Smooth muscle cell (in vitro differentiated cells): ENCODE data around the gene MAN2B2. TPM values are rescaled to one million over a fixed set of nuclear protein-coding genes. Genes with fewer than 3 reads are reported as not detected.

Experiments
- DNase-seq: peaks from one replicate; lab custom pipeline; 2025; ENCODE audit not compliant: unreplicated experiment; lab: John Stamatoyannopoulos, UW
- H2AFZ ChIP-seq: fragments of 200-600 bp; sonication (generic); 2 replicates; pipeline ENCODE4 v1.6.0; 2016; ENCODE audit warnings: antibody characterized with exemption, low read depth, mild to moderate bottlenecking
- H3F3A ChIP-seq: fragments of 200-600 bp; sonication (generic); 2 replicates; pipeline ENCODE4 v1.6.0; 2017; ENCODE audit warnings: antibody characterized with exemption, low read depth
- H3K27ac ChIP-seq: fragments of 200-600 bp; sonication (generic); 2 replicates; pipeline ENCODE4 v1.5.1; 2016; ENCODE audit warnings: low read depth, mild to moderate bottlenecking
- H3K27me3 ChIP-seq: fragments of 200-600 bp; sonication (generic); 2 replicates; pipeline ENCODE4 v1.6.1; 2016; ENCODE audit warnings: low read depth, mild to moderate bottlenecking
- H3K36me3 ChIP-seq: fragments of 200-600 bp; sonication (generic); 2 replicates; pipeline ENCODE4 v1.5.1; 2016; ENCODE audit warnings: low read depth
- H3K4me1 ChIP-seq: fragments of 200-600 bp; sonication (generic); 2 replicates; pipeline ENCODE4 v1.5.1; 2016; ENCODE audit warnings: low read depth
- H3K4me2 ChIP-seq: fragments of 200-600 bp; sonication (generic); 2 replicates; pipeline ENCODE4 v1.6.0; 2016; ENCODE audit warnings: mild to moderate bottlenecking
- H3K4me3 ChIP-seq: fragments of 200-600 bp; sonication (generic); 2 replicates; pipeline ENCODE4 v1.5.1; 2016; ENCODE audit warnings: mild to moderate bottlenecking
- H3K79me2 ChIP-seq: fragments of 200-600 bp; sonication (generic); 2 replicates; pipeline ENCODE4 v1.6.0; 2016; ENCODE audit warnings: low read depth, mild to moderate bottlenecking
- H3K9ac ChIP-seq: fragments of 200-600 bp; sonication (generic); 2 replicates; pipeline ENCODE4 v1.6.0; 2016; ENCODE audit warnings: low read depth
- H3K9me3 ChIP-seq: fragments of 200-600 bp; sonication (generic); replicated peaks from 2 replicates; pipeline ENCODE4 v1.5.1; 2016; ENCODE audit warnings: low read depth
- H4K20me1 ChIP-seq: fragments of 200-600 bp; sonication (generic); 2 replicates; pipeline ENCODE4 v1.6.0; 2016; ENCODE audit warnings: low read depth
- CTCF ChIP-seq: fragments of 200-600 bp; sonication (generic); IDR thresholded peaks from 2 replicates; pipeline ENCODE4 v1.5.1; 2017; ENCODE audit warnings: borderline replicate concordance, mild to moderate bottlenecking, antibody characterized with exemption; ENCODE audit not compliant: insufficient read depth, poor library complexity, severe bottlenecking
- WGBS: methylation state at CpG from one replicate; pipeline ENCODE4 v1.1.7; 2016; ENCODE audit warnings: low lambda C conversion rate; 5-methylcytosine and 5-hydroxymethylcytosine counted together
- polyA plus RNA-seq: library from polyadenylated mRNA; unstranded; fragments of >200 nt; fragmentation: Nextera tagmentation; extraction: Ambion mirVana; gene quantifications from 2 replicates; pipeline ENCODE4 v1.2.1, GENCODE V29; 2016
- total RNA-seq: library from RNA; depleted of rRNA; stranded (reverse); fragments of >200 nt; gene quantifications from 2 replicates; pipeline ENCODE4 v1.2.3, GENCODE V29; 2014

MAN2B2 gene
- total and polyA plus RNA-seq, 2 experiments from 2014 or later: 14.5 to 18.3 TPM

DNA sequence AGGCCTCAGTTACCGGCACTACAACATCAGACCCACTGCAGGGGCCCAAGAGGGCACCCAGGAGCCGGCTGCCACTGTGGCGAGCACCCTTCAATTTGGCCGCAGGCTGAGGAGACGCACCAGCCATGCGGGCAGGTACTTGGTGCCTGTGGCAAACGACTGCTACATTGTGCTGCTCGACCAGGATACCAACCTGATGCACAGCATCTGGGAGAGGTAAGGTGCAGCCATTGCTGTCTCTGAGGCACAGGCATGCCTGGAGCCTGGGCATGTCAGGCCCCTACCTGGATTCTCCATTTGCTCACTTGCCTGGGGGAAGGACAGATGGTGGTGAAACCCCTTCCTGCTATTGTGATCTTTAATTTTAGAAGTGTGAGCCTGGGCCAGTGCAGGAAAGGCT lies 30.1 kb downstream of the MAN2B2 start:
- 98% methylated on average over 8 of the region's 8 CpGs for WGBS
- TF ChIP-seq CTCF: no peak
- H3F3A ChIP-seq: no peaks in the 10 kb centered on the region

GRCh38 chr4:6605605-6606004 lies 30.6 kb downstream of the MAN2B2 start:
- peaks cover 4% of the 10 kb centered on the region for H3K36me3 ChIP-seq
- TF ChIP-seq CTCF: no peak
- H3K4me3 ChIP-seq: no peak overlapping the region
- H3K27ac ChIP-seq: no peak overlapping the region
- peaks cover 3% of the 10 kb centered on the region for H3K9me3 ChIP-seq
- 100% methylated on average over 2 of the region's 2 CpGs for WGBS
- no peak overlapping the region for H2AFZ ChIP-seq
- no peak overlapping the region for H3K9ac ChIP-seq
- no peak for DNase-seq
- H3K4me2 ChIP-seq: no peak overlapping the region
- no peaks in the 10 kb centered on the region for H3K79me2 ChIP-seq
- no peaks in the 10 kb centered on the region for H3F3A ChIP-seq
- no peaks in the 10 kb centered on the region for H4K20me1 ChIP-seq
- H3K27me3 ChIP-seq: no peaks in the 10 kb centered on the region
- no peaks in the 10 kb centered on the region for H3K4me1 ChIP-seq

More for the DNA sequence above, 30.1 kb downstream of the MAN2B2 start:
- H3K9me3 ChIP-seq: peaks cover 3% of the 10 kb centered on the region
- no peaks in the 10 kb centered on the region for H3K79me2 ChIP-seq
- no peak overlapping the region for H3K27ac ChIP-seq
- no peaks in the 10 kb centered on the region for H3K4me1 ChIP-seq
- no peaks in the 10 kb centered on the region for H3K27me3 ChIP-seq
- no peak overlapping the region for H3K9ac ChIP-seq
- H2AFZ ChIP-seq: no peak overlapping the region
- H4K20me1 ChIP-seq: no peaks in the 10 kb centered on the region
- no peak overlapping the region for H3K4me3 ChIP-seq
- H3K36me3 ChIP-seq: peaks cover 4% of the 10 kb centered on the region
- H3K4me2 ChIP-seq: no peak overlapping the region
- no peak for DNase-seq

DNA sequence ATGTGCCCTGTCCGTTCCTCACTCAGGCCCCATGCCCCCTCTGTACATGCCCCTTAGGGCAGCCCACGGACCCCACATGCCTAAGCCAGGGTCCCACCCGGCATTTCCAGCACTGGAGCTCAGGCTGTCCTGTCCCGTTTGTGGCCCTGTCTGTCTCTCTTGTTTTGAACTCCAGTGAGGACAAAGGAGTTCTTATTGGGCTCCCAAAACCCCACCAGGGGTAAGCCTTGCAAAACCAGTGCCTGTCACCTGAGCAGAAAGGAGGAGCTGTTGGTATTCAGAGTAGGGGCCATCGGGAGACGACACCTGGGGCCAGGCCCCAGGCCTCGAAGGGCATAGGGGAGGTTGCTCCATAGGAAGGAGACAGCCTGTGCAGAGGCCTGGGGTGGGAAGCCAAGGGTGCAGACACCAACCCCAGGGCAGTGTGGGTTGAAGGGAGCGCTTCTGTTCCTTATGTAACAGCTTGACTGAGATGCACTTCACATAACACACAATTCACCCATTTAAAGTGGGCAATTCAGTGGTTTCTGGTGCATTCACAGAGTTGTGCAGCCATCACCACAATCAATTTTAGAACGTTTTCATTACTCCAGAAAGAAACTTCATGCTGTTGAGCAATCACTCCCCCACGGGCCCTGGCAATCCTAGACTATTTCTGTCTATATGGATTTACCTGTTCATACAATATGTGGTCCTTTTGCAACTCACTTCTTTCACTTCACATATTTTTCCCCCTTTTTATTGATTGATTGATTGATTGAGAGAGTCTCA lies 31.7 kb downstream of the MAN2B2 start:
- H3K9me3 ChIP-seq: peaks cover 3% of the 10 kb centered on the region
- H3F3A ChIP-seq: no peaks in the 10 kb centered on the region
- no peak overlapping the region for H3K9ac ChIP-seq
- no peaks in the 10 kb centered on the region for H3K79me2 ChIP-seq
- H2AFZ ChIP-seq: no peak overlapping the region
- DNase-seq: no peak
- H3K36me3 ChIP-seq: peaks cover 4% of the 10 kb centered on the region
- no peaks in the 10 kb centered on the region for H3K4me1 ChIP-seq
- WGBS: 96% methylated on average over 10 of the region's 10 CpGs
- H3K27ac ChIP-seq: no peak overlapping the region
- no peaks in the 10 kb centered on the region for H3K27me3 ChIP-seq
- no peaks in the 10 kb centered on the region for H4K20me1 ChIP-seq
- no peak for TF ChIP-seq CTCF
- no peak overlapping the region for H3K4me3 ChIP-seq
- H3K4me2 ChIP-seq: no peak overlapping the region
